Activated CD8-positive, alpha-beta T cell treated with anti-CD3 and anti-CD28 coated beads for 36 hours (primary cell): Measurements from ENCODE around the gene EDA2R. TPM values are rescaled to one million over a fixed set of nuclear protein-coding genes. Genes with fewer than 3 reads are reported as not detected.

ENCODE experiments used
- ATAC-seq: fragments of 200-7000 bp; cut with Tn5 transposase; one replicate; pipeline ENCODE4 v1.10.0; 2021; ENCODE audit warnings: mild to moderate bottlenecking, moderate library complexity
- CTCF ChIA-PET: fragments of 350-600 bp; sonication (Branson Sonifier 250); formaldehyde crosslinking; loops from one replicate; lab custom pipeline; 2021; ENCODE audit warnings: antibody characterized with exemption; lab: Charles Lee
- POLR2A ChIA-PET: fragments of 350-600 bp; sonication (Branson Sonifier 250); formaldehyde crosslinking; loops from one replicate; lab custom pipeline; 2021; ENCODE audit warnings: antibody characterized with exemption; lab: Charles Lee
- DNase-seq: peaks from one replicate; pipeline ENCODE4 v3.0.0-alpha.2; 2020
- H3K27ac Mint-ChIP-seq: one replicate; pipeline ENCODE4 v1.8.0; 2021; ENCODE audit warnings: mild to moderate bottlenecking, mixed read lengths
- H3K27me3 Mint-ChIP-seq: one replicate; pipeline ENCODE4 v1.8.0; 2021; ENCODE audit warnings: mixed read lengths
- H3K36me3 Mint-ChIP-seq: one replicate; pipeline ENCODE4 v1.8.0; 2021; ENCODE audit warnings: low read depth, mixed read lengths
- H3K4me1 Mint-ChIP-seq: one replicate; pipeline ENCODE4 v1.8.0; 2021; ENCODE audit warnings: low read depth, mixed read lengths
- H3K4me3 Mint-ChIP-seq: one replicate; pipeline ENCODE4 v1.8.0; 2021; ENCODE audit warnings: mild to moderate bottlenecking, moderate library complexity, mixed read lengths
- H3K9me3 Mint-ChIP-seq: one replicate; pipeline ENCODE4 v1.8.0; 2021; ENCODE audit warnings: mixed read lengths
- CTCF ChIP-seq: fragments of 200-600 bp; IDR thresholded peaks from one replicate; pipeline ENCODE4 v1.8.0; 2022; ENCODE audit warnings: antibody characterized with exemption, mild to moderate bottlenecking
- intact Hi-C: fragments of 100-400 bp; cut with micrococcal nuclease; formaldehyde crosslinking; loops from one replicate; pipeline ENCODE4 v1.10.0; 2022
- total RNA-seq, 2 experiments: library from RNA; stranded (reverse); gene quantifications; one replicate each; pipeline ENCODE4 v1.2.3, GENCODE V29; 2021

The EDA2R gene, protein sequence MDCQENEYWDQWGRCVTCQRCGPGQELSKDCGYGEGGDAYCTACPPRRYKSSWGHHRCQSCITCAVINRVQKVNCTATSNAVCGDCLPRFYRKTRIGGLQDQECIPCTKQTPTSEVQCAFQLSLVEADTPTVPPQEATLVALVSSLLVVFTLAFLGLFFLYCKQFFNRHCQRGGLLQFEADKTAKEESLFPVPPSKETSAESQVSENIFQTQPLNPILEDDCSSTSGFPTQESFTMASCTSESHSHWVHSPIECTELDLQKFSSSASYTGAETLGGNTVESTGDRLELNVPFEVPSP
- total RNA-seq, result 1 to 10 TPM; 1.2 to 1.8 TPM

- H3K27ac Mint-ChIP-seq, result peak within 1 kb of the TSS; percentile 59
- no peaks in the 10 kb centered on the region for H3K36me3 Mint-ChIP-seq
- peak within 1 kb of the TSS; percentile 66 for H3K4me3 Mint-ChIP-seq
- TF ChIP-seq CTCF, result no peak
- CTCF ChIA-PET, result interaction anchor here (1.2 to 1.5 kb wide), 2 partner anchors 12 to 16 kb away, joined by 3 read pairs; no protein-coding TSS in a partner anchor
- peaks cover 8% of the 10 kb centered on the region for H3K4me1 Mint-ChIP-seq
- ATAC-seq (peak; percentile 95), DNase-seq (peak; percentile 51)
- H3K27me3 Mint-ChIP-seq, result no peaks in the 10 kb centered on the region
- no peaks in the 10 kb centered on the region for H3K9me3 Mint-ChIP-seq
- POLR2A ChIA-PET, result no interaction called here
- intact Hi-C loops, result no loop called here
Measured at GRCh38 chrX:66638591-66639500, at the start of gene EDA2R. EDA2R (minus strand) TSS chrX:66639078; CDS start chrX:66616020, 23,058 bp downstream.

- POLR2A ChIA-PET, result no interaction called here
- no peaks in the 10 kb centered on the region for H3K36me3 Mint-ChIP-seq
- no peak for TF ChIP-seq CTCF
- ATAC-seq (no peak), DNase-seq (no peak)
- no peaks in the 10 kb centered on the region for H3K9me3 Mint-ChIP-seq
- H3K4me1 Mint-ChIP-seq, result no peaks in the 10 kb centered on the region
- H3K27me3 Mint-ChIP-seq, result no peaks in the 10 kb centered on the region
- CTCF ChIA-PET, result no interaction called here
- no peak overlapping the region for H3K4me3 Mint-ChIP-seq
- intact Hi-C loops, result no loop called here
- H3K27ac Mint-ChIP-seq, result no peak overlapping the region
Measured at GRCh38 chrX:66684196-66684595, 45.3 kb upstream of the EDA2R start.

DNA sequence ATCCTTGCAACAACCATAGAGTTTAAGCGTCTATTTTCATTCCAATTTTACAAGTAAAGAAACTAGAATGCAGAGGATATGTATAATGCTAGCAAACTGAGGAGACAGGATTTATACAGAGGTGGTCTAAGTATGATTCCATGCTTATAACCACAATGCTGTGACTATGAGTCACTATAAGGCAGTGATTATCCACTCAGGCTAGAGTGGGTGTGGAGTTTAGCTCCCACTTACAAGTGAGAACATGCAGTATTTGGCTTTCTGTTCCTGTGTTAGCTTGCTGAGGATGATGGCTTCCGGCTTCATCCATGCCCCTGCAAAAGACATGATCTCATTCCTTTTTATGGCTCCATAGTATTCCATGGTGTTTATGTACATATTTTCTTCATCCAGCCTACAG, 41.6 kb upstream of the EDA2R start:
- H3K27me3 Mint-ChIP-seq, result peaks cover 1% of the 10 kb centered on the region
- ChIA-PET CTCF (no interaction called here), POLR2A (no interaction called here)
- no peak overlapping the region for H3K4me3 Mint-ChIP-seq
- no peak for ATAC-seq
- no peak for DNase-seq
- intact Hi-C loops, result no loop called here
- H3K27ac Mint-ChIP-seq, result no peak overlapping the region
- TF ChIP-seq CTCF, result no peak
- H3K4me1 Mint-ChIP-seq, result peaks cover 2% of the 10 kb centered on the region
- H3K9me3 Mint-ChIP-seq, result no peaks in the 10 kb centered on the region
- no peaks in the 10 kb centered on the region for H3K36me3 Mint-ChIP-seq

DNA sequence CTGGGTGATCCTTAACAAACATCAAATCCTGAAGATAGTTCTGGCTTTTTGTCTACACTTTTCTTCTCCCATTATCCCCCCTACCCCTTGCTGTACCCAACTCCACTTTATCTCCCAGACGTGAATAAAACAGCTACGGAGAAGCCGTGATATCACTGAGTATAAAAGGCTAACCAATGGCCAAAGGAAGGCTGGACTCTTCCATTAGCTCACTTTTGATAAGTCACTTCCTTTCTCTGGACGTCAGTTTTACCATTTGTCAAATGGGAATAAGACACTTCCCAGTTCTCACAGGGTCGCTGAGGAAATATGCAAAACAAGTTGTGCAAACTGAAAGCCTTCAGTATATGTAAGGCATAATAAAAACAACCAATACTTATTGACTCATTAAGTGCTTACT, 38.6 kb upstream of the EDA2R start:
- no peak overlapping the region for H3K27ac Mint-ChIP-seq
- intact Hi-C loops, result no loop called here

More for the DNA sequence above, 38.6 kb upstream of the EDA2R start:
- H3K9me3 Mint-ChIP-seq, result no peaks in the 10 kb centered on the region
- no peak for TF ChIP-seq CTCF
- peaks cover 2% of the 10 kb centered on the region for H3K4me1 Mint-ChIP-seq
- ChIA-PET POLR2A (no interaction called here), CTCF (no interaction called here)
- H3K36me3 Mint-ChIP-seq, result no peaks in the 10 kb centered on the region
- H3K4me3 Mint-ChIP-seq, result no peak overlapping the region
- DNase-seq (no peak), ATAC-seq (no peak)
- H3K27me3 Mint-ChIP-seq, result peaks cover 1% of the 10 kb centered on the region
